Endothelial cell (in vitro differentiated cells): ENCODE results near the gene PRSS21. TPM values are rescaled to one million over a fixed set of nuclear protein-coding genes. Genes with fewer than 3 reads are reported as not detected.

Experiments
- DNase-seq: peaks from one replicate; pipeline ENCODE4 v3.0.0; 2021; ENCODE audit warnings: low spot score
- H3K27ac Mint-ChIP-seq: one replicate; pipeline ENCODE4 v1.8.0; 2021; ENCODE audit warnings: mixed read lengths, inconsistent platforms; ENCODE audit not compliant: unreplicated experiment
- H3K27me3 Mint-ChIP-seq: one replicate; pipeline ENCODE4 v1.8.0; 2021; ENCODE audit warnings: mild to moderate bottlenecking, moderate library complexity, mixed read lengths, inconsistent platforms; ENCODE audit not compliant: unreplicated experiment
- H3K36me3 Mint-ChIP-seq: one replicate; pipeline ENCODE4 v1.8.0; 2021; ENCODE audit warnings: mild to moderate bottlenecking, low read depth, mixed read lengths, inconsistent platforms; ENCODE audit not compliant: unreplicated experiment
- H3K4me1 Mint-ChIP-seq: one replicate; pipeline ENCODE4 v1.8.0; 2021; ENCODE audit warnings: mild to moderate bottlenecking, mixed read lengths, inconsistent platforms; ENCODE audit not compliant: unreplicated experiment
- H3K4me3 Mint-ChIP-seq: one replicate; pipeline ENCODE4 v1.8.0; 2021; ENCODE audit warnings: mild to moderate bottlenecking, mixed read lengths, inconsistent platforms; ENCODE audit not compliant: unreplicated experiment
- H3K9me3 Mint-ChIP-seq: one replicate; pipeline ENCODE4 v1.8.0; 2021; ENCODE audit warnings: mixed read lengths, inconsistent platforms; ENCODE audit not compliant: unreplicated experiment
- total RNA-seq: library from RNA; stranded (reverse); fragmentation: NEBNext Ultra II Directional; extraction: Animal tissue kit (Norgen Biotek cat#: 25700); gene quantifications from one replicate; pipeline ENCODE4 v1.2.1, GENCODE V29; 2021; ENCODE audit not compliant: unreplicated experiment
- TF ChIP-seq, protein P1 (sequence below): fragments of 200-600 bp; sonication (generic); IDR thresholded peaks from one replicate; pipeline ENCODE4 v1.5.0; 2021; ENCODE audit warnings: antibody characterized with exemption; ENCODE audit not compliant: unreplicated experiment

Gene PRSS21
- total RNA-seq, 1 donor from 2014 or later: not detected

DNA sequence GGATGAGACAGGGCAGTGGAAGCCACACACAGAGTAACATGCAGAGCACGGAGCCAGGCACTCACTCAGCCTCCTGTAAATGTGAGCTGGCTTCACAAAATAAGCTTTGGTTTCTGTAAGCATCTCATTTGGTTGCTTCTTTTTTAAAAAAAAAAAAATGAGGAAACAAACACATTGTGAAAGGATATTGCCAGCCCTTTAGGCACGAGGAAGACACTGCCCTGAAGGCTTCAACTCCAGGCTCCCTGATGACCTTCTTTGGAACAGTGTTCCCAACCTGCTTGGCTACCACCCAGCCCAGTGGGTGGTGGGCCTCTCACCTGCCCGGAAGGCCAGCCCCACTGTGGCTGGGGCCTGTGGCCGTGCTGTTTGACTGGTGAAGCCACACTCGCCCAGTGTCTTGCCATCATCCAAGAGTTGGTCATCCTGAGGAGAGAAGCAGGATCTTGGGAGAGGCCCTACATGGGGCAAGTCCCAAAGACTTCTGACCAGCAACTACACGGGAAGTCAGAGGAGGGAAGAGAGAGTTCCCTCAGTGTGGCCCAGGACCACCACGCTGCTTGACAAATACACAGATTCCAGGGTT lies 41.8 kb upstream of the PRSS21 start:
- peaks cover 27% of the 10 kb centered on the region for H3K36me3 Mint-ChIP-seq
- peaks cover 14% of the 10 kb centered on the region for H3K27me3 Mint-ChIP-seq
- peaks cover 22% of the 10 kb centered on the region for H3K4me1 Mint-ChIP-seq
- peak overlapping the region; percentile 98 for H3K4me3 Mint-ChIP-seq
- no peak for DNase-seq
- no peaks in the 10 kb centered on the region for H3K9me3 Mint-ChIP-seq
- TF ChIP-seq, protein P1, sequence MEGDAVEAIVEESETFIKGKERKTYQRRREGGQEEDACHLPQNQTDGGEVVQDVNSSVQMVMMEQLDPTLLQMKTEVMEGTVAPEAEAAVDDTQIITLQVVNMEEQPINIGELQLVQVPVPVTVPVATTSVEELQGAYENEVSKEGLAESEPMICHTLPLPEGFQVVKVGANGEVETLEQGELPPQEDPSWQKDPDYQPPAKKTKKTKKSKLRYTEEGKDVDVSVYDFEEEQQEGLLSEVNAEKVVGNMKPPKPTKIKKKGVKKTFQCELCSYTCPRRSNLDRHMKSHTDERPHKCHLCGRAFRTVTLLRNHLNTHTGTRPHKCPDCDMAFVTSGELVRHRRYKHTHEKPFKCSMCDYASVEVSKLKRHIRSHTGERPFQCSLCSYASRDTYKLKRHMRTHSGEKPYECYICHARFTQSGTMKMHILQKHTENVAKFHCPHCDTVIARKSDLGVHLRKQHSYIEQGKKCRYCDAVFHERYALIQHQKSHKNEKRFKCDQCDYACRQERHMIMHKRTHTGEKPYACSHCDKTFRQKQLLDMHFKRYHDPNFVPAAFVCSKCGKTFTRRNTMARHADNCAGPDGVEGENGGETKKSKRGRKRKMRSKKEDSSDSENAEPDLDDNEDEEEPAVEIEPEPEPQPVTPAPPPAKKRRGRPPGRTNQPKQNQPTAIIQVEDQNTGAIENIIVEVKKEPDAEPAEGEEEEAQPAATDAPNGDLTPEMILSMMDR: no peak
- H3K27ac Mint-ChIP-seq: no peak overlapping the region

DNA sequence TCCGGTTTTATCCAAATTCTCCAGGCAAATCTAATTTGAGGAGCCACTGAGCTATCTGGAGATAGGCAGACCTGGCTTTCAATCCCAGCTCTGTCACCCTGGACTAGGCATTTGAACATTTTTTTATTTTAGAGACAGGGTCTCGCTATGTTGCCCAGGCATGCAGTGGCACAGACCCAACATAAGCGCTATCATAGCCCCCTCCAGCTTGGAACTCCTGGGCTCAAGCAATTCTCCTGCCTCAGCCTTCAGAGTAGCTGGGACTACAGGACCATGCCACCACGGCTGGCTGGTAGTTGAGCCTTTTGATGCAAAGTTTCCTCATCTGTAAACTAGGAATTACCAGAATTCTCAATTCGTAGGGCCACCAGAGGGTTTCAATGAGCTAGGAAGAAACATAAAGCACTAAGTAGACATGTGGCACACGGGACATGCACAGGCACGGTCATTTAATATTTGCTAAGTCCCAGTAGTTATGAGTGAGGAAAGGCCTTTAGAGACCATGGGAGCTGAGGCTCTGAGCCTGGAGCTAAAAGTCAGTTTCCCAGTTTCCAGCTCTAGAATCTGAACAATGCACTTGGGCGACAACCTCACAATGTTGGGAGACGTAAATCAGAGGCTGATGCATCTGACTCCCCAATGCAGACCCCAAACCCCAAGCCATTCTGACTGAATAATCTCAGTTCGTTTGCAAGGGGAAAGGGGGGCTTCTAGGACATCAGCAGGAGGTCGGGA lies 41.1 kb upstream of the PRSS21 start:
- no peak for DNase-seq
- H3K4me3 Mint-ChIP-seq: peak overlapping the region; percentile 98
- H3K4me1 Mint-ChIP-seq: peaks cover 22% of the 10 kb centered on the region
- TF ChIP-seq, protein P1: no peak
- no peaks in the 10 kb centered on the region for H3K9me3 Mint-ChIP-seq
- peaks cover 24% of the 10 kb centered on the region for H3K36me3 Mint-ChIP-seq
- H3K27ac Mint-ChIP-seq: peak overlapping the region; percentile 93
- H3K27me3 Mint-ChIP-seq: peaks cover 14% of the 10 kb centered on the region

DNA sequence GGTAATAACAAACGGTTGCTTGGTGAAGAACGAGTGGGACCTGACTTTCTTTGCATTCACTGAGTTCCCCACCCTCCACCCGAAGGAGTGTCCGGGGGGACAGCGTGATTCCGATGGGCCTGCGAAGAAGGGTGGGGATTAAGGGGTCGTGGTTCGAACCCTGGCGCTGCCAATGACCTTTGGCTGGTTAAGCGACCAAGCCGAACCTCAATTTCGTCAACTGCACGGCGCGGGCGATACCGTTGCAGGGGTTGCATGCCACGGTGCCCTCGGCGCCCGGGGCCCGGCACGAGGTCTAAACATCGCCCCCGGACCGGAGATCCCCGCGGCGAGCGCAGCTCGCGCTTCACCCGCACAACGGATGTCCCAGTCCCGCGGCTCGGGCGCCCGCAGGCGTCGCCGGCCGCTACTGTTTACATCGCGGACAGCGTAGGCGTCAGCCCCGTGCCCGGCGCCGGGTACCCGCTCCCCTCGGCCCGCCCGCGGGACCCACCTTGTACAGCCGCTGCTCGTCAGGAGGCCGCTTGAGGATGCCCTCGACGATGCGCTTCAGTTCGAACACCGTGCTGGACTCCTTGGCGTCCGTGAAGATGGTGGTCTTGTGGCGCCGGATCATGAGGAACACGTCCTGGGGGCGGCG lies 40.4 kb upstream of the PRSS21 start:
- Mint-ChIP-seq H3K27me3 (peaks cover 14% of the 10 kb centered on the region), H3K9me3 (no peaks in the 10 kb centered on the region), H3K4me1 (peaks cover 22% of the 10 kb centered on the region), H3K27ac (peak overlapping the region; percentile 93), H3K4me3 (peak overlapping the region; percentile 98), H3K36me3 (peaks cover 19% of the 10 kb centered on the region)
- TF ChIP-seq, protein P1: no peak
- peak; percentile 28 for DNase-seq

DNA sequence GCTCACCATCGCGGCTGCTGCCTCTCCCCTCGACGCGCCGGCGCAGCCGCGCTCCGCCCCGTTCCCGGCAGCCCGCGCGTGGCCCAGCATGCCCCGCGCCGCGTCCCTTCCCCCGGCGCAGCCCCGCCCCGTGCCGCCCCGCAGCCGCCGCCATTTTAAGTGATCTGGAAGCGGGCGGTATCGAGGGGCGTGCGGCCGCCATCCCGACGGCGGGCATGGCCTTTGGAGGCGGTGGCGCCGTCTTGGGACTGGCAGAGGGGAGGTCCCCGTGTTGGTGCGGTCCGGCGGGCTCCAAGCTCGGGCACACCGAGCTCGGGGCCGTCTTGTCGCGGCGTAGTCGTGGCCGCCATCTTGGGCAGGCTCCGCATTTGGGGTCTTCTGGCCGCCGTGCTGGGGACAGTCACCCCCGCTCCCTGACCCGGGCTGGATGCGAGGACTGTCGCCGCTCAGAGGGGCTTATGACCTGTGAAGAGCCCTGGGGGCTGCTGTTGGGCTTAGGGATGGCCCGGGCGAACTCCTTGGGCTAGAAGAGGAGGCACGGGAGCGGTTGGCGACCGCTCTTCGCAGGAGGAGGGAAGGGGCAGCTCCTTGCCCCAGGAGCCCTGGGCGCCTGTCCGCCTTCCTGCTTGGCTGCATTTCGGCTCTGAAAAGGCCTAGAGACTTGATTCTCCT lies 39.7 kb upstream of the PRSS21 start, which contains the start of gene ELOB:
Gene ELOB (minus strand): TSS at position 50 of the 672 bp plus-strand sequence. CDS start 41 bp downstream, at position 9.
- TF ChIP-seq, protein P1: no peak
- H3K27me3 Mint-ChIP-seq: peaks cover 14% of the 10 kb centered on the region
- H3K4me1 Mint-ChIP-seq: peaks cover 22% of the 10 kb centered on the region
- peak within 1 kb of the TSS; percentile 98 for H3K4me3 Mint-ChIP-seq
- peaks cover 13% of the 10 kb centered on the region for H3K36me3 Mint-ChIP-seq
- peak; percentile 91 for DNase-seq
- H3K9me3 Mint-ChIP-seq: no peaks in the 10 kb centered on the region
- H3K27ac Mint-ChIP-seq: peak within 1 kb of the TSS; percentile 94
